K562 (cell line): ENCODE data around the gene UCN. TPM values are rescaled to one million over a fixed set of nuclear protein-coding genes. Genes with fewer than 3 reads are reported as not detected.

Experiments
- ATAC-seq: fragments of 200-7000 bp; cut with Tn5 transposase; 3 replicates; pipeline ENCODE4 v1.9.1; 2020; ENCODE audit warnings: moderate library complexity
- BruUV-seq: library from RNA; stranded (reverse); fragments of 400-500 nt; replicated peaks from 2 replicates; lab custom pipeline; 2021; lab: Mats Ljungman, UMichigan
- CTCF ChIA-PET: fragments of 300-600 bp; formaldehyde crosslinking; extraction: SDS; loops from one replicate; lab custom pipeline; 2021; ENCODE audit warnings: low intra/inter-chr PET ratio; lab: Yijun Ruan, JAX
- POLR2A ChIA-PET: fragments of 300-600, 350-650 bp; sonication (Branson Sonifier 250); formaldehyde crosslinking; extraction: SDS; loops from one replicate; lab custom pipeline; 2021; ENCODE audit warnings: antibody characterized with exemption, inconsistent platforms; lab: Yijun Ruan, JAX
- DNase-seq, 4 experiments: peaks; one replicate each; pipeline versions ENCODE4 v3.0.0 to v3.0.0-alpha.2; 2011 to 2018; ENCODE audit warnings: low spot score in 3 of 4, mixed read lengths in 3 of 4; ENCODE audit errors: extremely low read depth in 1 of 4
- FAIRE-seq: peaks from 2 replicates; lab custom pipeline; 2011; peaks lifted over from hg19 to GRCh38; lab: Jason Lieb, UNC
- H2AFZ ChIP-seq: 2 replicates; pipeline ENCODE4 v1.6.0; 2011; ENCODE audit warnings: low read depth, low read length, control low read depth, inconsistent platforms
- H3K27ac ChIP-seq: fragments of 200-600 bp; 3 replicates; pipeline ENCODE4 v1.8.0; 2011; ENCODE audit warnings: low read depth, mild to moderate bottlenecking, control low read depth, inconsistent platforms, low read length, moderate library complexity, mixed read lengths; ENCODE audit errors: extremely low read depth
- H3K27me3 ChIP-seq, 2 experiments: fragments of 300-600 bp in 1 of 2; 2 replicates in 1 of 2; 3 replicates in 1 of 2; pipeline versions ENCODE4 v1.6.0 to v1.8.0; 2011; ENCODE audit warnings: inconsistent platforms in 2 of 2, low read length in 2 of 2, mild to moderate bottlenecking in 1 of 2, mixed read lengths in 1 of 2, moderate library complexity in 1 of 2; ENCODE audit not compliant: control insufficient read depth in 2 of 2, insufficient read depth in 2 of 2
- H3K36me3 ChIP-seq: fragments of 300-600 bp; 3 replicates; pipeline ENCODE4 v1.8.0; 2011; ENCODE audit warnings: mild to moderate bottlenecking, low read length, inconsistent platforms; ENCODE audit not compliant: control insufficient read depth, insufficient read depth
- H3K4me1 ChIP-seq, 2 experiments: fragments of 200-600 bp in 1 of 2; replicated peaks in 1 of 2; 2 replicates in 1 of 2; 3 replicates in 1 of 2; pipeline versions ENCODE4 v1.5.1 to v1.8.0; 2011; ENCODE audit warnings: inconsistent platforms in 2 of 2, low read length in 2 of 2, mild to moderate bottlenecking in 1 of 2, mixed read lengths in 1 of 2, moderate library complexity in 1 of 2; ENCODE audit not compliant: control insufficient read depth in 2 of 2, insufficient read depth in 2 of 2
- H3K4me2 ChIP-seq: 2 replicates; pipeline ENCODE4 v1.6.1; 2011; ENCODE audit warnings: low read length, control low read depth, inconsistent platforms, mixed read lengths; ENCODE audit not compliant: insufficient read depth
- H3K4me3 ChIP-seq: fragments of 200-600 bp; sonication (generic), shearing (Covaris generic); 2 replicates; pipeline ENCODE4 v1.5.1; 2016; ENCODE audit warnings: control low read depth, inconsistent platforms
- H3K79me2 ChIP-seq: fragments of 200-600 bp; 3 replicates; pipeline ENCODE4 v1.8.0; 2011; ENCODE audit warnings: low read length, inconsistent platforms; ENCODE audit not compliant: control insufficient read depth, insufficient read depth
- H3K9ac ChIP-seq, 2 experiments: 2 replicates each; pipeline versions ENCODE4 v1.6.0 to v1.6.1; 2011; ENCODE audit warnings: low read depth in 2 of 2, low read length in 2 of 2, control low read depth in 1 of 2, inconsistent platforms in 1 of 2, mild to moderate bottlenecking in 1 of 2, mixed read lengths in 1 of 2; ENCODE audit not compliant: insufficient read depth in 1 of 2
- H3K9me1 ChIP-seq: one replicate; pipeline ENCODE4 v1.6.0; 2011; ENCODE audit warnings: inconsistent platforms, mild to moderate bottlenecking, low read length, moderate library complexity; ENCODE audit not compliant: control insufficient read depth, insufficient read depth
- H3K9me3 ChIP-seq: replicated peaks from 2 replicates; pipeline ENCODE4 v1.5.1; 2011; ENCODE audit warnings: low read depth, low read length, inconsistent platforms; ENCODE audit not compliant: control insufficient read depth, insufficient read depth
- H4K20me1 ChIP-seq: replicated peaks from 2 replicates; pipeline ENCODE4 v1.6.1; 2011; ENCODE audit warnings: low read length, inconsistent platforms, mixed read lengths; ENCODE audit not compliant: control insufficient read depth, insufficient read depth
- ETV5 ChIP-seq: sonication (generic); formaldehyde crosslinking; IDR thresholded peaks from 2 replicates; pipeline ENCODE4 v1.4.0; 2020; ENCODE audit warnings: low read depth, mild to moderate bottlenecking, missing genetic modification reagents
- RAD21 ChIP-seq, 2 experiments: fragments of 250-450 bp in 1 of 2; fragments of 450-650 bp in 1 of 2; sonication (Bioruptor Pico) in 1 of 2; formaldehyde crosslinking in 1 of 2; IDR thresholded peaks in 1 of 2; conservative IDR thresholded peaks in 1 of 2; 2 replicates each; pipeline versions ENCODE4 v1.4.0 to v1.8.0; 2020 to 2022; ENCODE audit warnings: mild to moderate bottlenecking in 2 of 2, moderate library complexity in 1 of 2
- WGBS: fragments of 100-300 bp; shearing (Covaris generic); methylation state at CpG from one replicate; pipeline ENCODE4 v1.1.6; 2016; ENCODE audit warnings: low coverage, mixed read lengths; ENCODE audit not compliant: insufficient coverage; ENCODE audit errors: missing lambda C conversion rate; 5-methylcytosine and 5-hydroxymethylcytosine counted together
- in situ Hi-C: fragments of 300-500 bp; cut with MboI; formaldehyde crosslinking; loops from 4 replicates; pipeline ENCODE4 v1.15.0; 2018; ENCODE audit warnings: inconsistent platforms, mixed read lengths
- intact Hi-C: fragments of 100-400 bp; cut with micrococcal nuclease; formaldehyde crosslinking; loops from 2 replicates; pipeline ENCODE4 v1.14.2; 2022
- polyA plus RNA-seq, 8 experiments: library from polyadenylated mRNA; depleted of rRNA in 4 of 8; stranded (reverse) in 5 of 8; unstranded in 3 of 8; fragments of >200 nt; fragmentation: Nextera tagmentation in 2 of 8; fragmentation: Illumina TruSeq in 1 of 8; extraction: Ambion mirVana in 2 of 8; extraction: Trizol in 1 of 8; gene quantifications; 2 replicates each; pipeline versions ENCODE4 v1.2.1 to v1.2.3, GENCODE V29; 2011 to 2014; ENCODE audit warnings: inconsistent platforms in 1 of 8, missing spikeins in 1 of 8
- total RNA-seq, 7 experiments: library from RNA; depleted of rRNA in 6 of 7; stranded (reverse); fragments of >200 nt in 6 of 7; fragmentation: Illumina TruSeq in 2 of 7; extraction: Trizol in 2 of 7; gene quantifications; 2 replicates each; pipeline versions ENCODE4 v1.2.1 to v1.2.3, GENCODE V29; 2011 to 2021; ENCODE audit warnings: low replicate concordance in 1 of 7
- TF ChIP-seq, protein P1 (sequence below), 2 experiments: fragments of 450-650 bp in 1 of 2; sonication (generic) in 1 of 2; formaldehyde crosslinking; conservative IDR thresholded peaks; 2 replicates each; pipeline versions ENCODE4 v1.4.0 to v1.8.1; 2020 to 2022; ENCODE audit warnings: mild to moderate bottlenecking in 1 of 2, missing genetic modification reagents in 1 of 2

The UCN gene
- total and polyA plus RNA-seq, 9 of the 15 experiments (the other 6 are each of a cell fraction or from before 2014, with no cell fraction given), result 0.10 to 2.7 (median 0.43) TPM

DNA sequence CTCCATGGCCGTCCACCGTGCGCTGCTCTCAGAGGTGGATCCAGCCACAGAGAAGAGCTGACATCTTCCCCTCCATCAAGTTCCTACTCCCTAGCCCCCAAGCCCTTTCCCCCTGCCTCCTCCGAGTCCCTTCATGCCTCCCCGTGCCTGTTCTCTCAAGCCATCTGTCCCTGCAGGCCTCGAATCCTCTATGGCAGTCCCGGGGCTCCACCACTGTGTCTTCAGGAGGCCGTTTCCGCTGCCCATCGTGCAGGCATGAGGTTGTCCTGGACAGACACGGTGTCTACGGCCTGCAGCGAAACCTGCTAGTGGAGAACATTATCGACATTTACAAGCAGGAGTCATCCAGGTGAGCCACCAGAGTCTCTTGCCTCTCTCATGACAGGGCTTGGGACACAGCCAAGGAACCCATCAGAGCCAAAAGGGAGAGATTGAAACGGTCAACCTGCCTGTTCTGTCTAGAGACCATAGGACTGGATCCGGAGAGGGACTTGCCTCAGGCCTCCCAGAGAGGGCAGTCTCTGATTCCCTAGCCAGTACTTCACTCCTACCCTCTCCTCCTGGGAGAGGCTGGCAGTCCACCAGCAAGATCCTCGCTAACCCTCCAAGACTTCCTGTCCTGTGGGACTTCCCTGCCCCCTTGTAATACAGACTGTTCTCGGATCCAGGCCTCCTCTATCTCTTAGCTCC is 9.7 kb downstream of the UCN start:
- intact Hi-C loops, result loop anchor here (10.0 kb wide), 1 partner anchor 334 kb away; no protein-coding TSS in a partner anchor
- CTCF ChIA-PET, result no interaction called here
- H3K36me3 ChIP-seq, result no peaks in the 10 kb centered on the region
- H2AFZ ChIP-seq, result peak overlapping the region; percentile 66
- no peaks in the 10 kb centered on the region for H3K9me3 ChIP-seq
- TF ChIP-seq RAD21 (CRISPR knock-in tag; conservative IDR thresholded peaks at IDR 0.05 in 1 of 2, IDR thresholded peaks at IDR 0.05 in 1 of 2) (0 out of 4 replicates have a peak, but pooled peaks of 1 of the 2 experiments have one; percentile 5), ETV5 (CRISPR knock-in tag) (no peak)
- TF ChIP-seq, protein P1, sequence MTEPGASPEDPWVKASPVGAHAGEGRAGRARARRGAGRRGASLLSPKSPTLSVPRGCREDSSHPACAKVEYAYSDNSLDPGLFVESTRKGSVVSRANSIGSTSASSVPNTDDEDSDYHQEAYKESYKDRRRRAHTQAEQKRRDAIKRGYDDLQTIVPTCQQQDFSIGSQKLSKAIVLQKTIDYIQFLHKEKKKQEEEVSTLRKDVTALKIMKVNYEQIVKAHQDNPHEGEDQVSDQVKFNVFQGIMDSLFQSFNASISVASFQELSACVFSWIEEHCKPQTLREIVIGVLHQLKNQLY (CRISPR knock-in tag; conservative IDR thresholded peaks at IDR 0.05), result no peak
- FAIRE-seq (no peak), ATAC-seq (peak; percentile 57), DNase-seq (no peak)
- H3K9ac ChIP-seq, result peak overlapping the region in 1 of 2 experiments; percentile 2; a peak in 1 of 4 replicates
- H3K79me2 ChIP-seq, result no peaks in the 10 kb centered on the region
- no peak overlapping the region for H3K27ac ChIP-seq
- peaks cover 4 to 6% of the 10 kb centered on the region in 2 experiments; a peak in 3 of 5 replicates for H3K4me1 ChIP-seq
- WGBS, result 39% methylated on average over 18 of the region's 18 CpGs
- POLR2A ChIA-PET, result no interaction called here
- H3K4me2 ChIP-seq, result no peak overlapping the region
- no TSS peak for BruUV-seq
- no peak overlapping the region for H3K4me3 ChIP-seq
- in situ Hi-C loops, result loop anchor here (10.0 kb wide), 1 partner anchor 454 kb away; the partner anchor contains the start of gene DPYSL5
- H4K20me1 ChIP-seq, result no peaks in the 10 kb centered on the region
- H3K9me1 ChIP-seq, result no peaks in the 10 kb centered on the region
- H3K27me3 ChIP-seq, result no peaks in the 10 kb centered on the region; a peak in 1 of 5 replicates
